HK-2 (cell line): ENCODE measurements around the gene OCSTAMP.

Experiments used
- DNase-seq: peaks from one replicate; pipeline ENCODE4 v3.0.0-alpha.2; 2018; ENCODE audit not compliant: unreplicated experiment

The OCSTAMP gene, protein sequence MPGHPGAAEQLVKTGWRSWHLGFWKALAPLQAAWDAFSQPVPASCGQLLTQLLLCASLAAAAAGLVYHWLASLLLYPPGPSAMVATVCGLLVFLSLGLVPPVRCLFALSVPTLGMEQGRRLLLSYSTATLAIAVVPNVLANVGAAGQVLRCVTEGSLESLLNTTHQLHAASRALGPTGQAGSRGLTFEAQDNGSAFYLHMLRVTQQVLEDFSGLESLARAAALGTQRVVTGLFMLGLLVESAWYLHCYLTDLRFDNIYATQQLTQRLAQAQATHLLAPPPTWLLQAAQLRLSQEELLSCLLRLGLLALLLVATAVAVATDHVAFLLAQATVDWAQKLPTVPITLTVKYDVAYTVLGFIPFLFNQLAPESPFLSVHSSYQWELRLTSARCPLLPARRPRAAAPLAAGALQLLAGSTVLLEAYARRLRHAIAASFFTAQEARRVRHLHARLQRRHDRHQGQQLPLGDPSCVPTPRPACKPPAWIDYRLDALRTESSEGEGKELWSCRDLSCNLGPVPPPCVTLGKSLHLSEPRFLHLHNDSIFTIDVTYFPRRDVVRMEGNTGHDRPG

DNA sequence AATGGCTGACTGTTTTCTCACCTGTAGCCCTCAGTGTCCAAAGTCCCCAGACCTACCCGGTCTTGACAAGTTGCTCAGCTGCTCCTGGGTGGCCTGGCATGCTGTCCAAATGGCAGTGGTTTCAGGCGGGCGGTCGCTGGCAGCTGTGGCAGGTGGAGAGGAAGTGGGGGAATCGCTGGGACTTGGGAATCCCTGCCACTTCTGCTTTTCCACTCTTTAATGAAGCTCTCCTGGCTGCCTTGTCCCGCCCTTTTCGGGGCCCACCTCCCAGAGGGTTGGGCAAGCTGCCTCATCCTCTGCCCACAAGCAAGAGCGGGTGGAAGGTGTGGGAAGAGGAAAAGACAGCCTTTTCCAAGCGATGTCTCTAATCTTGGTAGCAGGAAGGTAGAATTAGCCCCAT lies at the start of gene OCSTAMP:
Gene OCSTAMP (minus strand): TSS at position 194 of the 400 bp plus-strand sequence. CDS start 94 bp downstream, at position 100.
- DNase-seq: no peak

DNA sequence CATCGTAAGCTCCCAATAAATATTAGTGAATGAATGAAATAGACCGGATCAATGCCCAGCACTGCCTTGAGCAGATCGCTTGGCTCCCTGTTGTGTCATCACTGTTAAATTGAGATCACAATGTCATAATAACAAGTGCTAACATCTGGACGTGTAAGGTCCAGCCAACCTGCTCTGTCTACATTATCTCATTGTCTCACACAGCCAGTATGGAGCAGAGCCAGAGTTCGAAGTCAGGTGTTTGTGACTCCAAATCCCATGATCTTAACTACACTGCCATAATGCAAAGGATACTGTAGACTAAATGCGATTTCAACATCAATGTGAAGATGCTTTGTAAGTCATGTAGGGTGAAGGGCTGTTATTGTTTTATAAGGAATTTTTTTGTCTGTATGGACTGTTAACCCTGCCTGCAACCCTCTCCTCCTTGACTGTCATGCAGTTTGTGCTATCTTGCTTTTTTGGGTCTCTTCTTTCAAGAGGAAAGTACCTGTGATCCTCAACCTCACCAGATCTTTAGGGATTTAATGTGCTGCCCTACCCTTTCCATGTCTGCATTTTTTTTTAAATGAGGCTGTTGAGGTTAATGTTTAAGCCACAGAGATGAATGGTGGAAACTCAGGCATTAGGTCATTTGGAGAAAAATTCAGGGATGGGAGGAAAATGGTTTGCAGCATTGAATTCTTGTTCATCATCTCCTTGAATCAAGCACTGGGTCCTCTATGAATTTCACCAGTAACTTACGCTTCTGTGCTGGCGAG lies 49.0 kb upstream of the OCSTAMP start:
- DNase-seq: no peak

DNA sequence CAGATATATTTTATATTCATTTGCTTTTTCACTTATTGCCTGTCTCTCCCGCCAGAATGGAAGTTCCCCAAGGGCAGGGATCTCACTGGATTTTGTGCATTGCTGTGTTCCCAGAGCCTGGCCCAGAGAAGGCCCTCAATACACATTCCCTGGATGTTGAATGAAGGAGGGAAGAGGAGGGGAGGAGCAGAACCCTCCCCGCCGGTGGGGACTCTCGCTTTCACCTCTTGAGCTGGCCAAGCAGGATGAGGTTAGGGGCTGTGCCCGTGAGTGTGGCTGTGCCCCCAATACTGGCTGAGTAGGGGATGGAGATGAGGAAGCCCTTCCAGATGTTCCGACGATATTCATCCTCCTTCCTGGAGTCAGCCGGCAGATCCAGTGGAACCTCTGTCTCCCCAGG lies 45.5 kb upstream of the OCSTAMP start:
- DNase-seq: no peak

DNA sequence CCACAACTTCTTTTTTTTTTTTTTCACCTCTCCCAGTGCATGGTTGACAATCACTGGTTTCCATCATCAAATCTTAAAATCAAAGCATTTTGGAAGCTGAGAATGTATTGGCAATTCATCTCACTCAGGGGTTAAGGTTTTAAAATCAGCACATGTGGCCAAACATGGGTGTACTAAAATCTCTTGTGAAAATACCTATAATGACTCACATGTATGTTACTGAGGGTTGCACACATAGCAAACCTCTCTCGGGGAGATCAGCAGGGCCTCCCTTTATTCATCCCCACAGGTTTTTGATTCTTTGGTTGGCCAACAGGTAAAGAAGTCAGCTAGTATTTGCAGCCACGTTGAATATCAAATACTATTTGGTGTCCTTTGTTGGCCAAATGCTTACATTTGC lies 44.3 kb upstream of the OCSTAMP start:
- no peak for DNase-seq

DNA sequence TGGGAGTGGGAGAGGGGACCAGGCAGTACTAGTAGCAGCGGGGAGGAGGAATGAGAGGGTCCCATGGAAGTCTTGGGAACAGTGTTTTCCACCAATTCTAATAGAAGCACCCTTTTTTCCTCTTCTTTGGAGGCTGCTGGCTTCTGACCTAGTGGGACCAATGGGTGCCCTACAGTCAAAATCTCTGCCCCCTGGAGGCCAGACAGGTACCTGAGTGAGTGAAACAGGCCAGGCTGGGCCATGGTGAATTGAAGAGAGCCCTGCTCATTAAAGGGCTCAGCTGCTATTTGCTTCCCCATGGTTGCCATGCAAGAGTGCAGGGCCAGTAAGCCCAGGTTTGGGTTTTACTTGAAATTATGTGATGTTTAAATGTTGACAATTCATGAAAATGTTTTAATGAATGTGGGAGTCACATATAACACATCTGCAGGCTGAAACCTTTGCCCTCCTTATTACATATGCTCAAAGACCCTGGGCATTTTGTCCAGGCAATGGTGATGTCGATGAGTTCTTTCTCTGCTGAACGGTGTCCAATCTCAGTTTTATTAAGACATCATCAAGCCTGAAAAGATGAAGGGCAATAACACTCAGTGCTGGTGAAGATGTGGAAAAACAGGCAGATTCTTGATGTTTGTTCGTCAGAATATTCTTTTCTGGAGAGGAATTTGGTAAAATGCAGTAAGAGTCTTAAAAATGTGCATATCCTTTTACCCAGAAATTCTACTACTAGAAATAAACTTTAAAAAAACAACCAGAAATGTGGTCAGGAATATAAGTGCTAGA lies 42.3 kb upstream of the OCSTAMP start:
- no peak for DNase-seq

DNA sequence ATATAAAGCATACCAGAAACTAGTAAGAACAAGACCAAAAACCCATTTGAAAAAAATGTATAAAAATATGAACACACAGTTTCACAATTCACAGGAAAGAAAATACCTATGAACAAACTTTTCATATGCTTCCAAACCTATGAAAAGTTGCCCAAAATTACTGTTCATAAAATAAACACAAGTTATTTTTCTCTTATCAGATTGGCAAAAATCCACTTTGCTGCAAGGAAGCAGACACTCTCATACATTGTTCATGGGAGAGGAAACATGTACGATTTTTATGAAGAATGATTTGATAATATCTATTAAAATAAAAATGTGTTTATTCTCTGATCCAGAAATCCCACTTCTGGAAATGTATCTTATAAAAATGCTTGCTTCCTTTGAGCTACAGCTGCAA lies 40.0 kb upstream of the OCSTAMP start:
- no peak for DNase-seq

DNA sequence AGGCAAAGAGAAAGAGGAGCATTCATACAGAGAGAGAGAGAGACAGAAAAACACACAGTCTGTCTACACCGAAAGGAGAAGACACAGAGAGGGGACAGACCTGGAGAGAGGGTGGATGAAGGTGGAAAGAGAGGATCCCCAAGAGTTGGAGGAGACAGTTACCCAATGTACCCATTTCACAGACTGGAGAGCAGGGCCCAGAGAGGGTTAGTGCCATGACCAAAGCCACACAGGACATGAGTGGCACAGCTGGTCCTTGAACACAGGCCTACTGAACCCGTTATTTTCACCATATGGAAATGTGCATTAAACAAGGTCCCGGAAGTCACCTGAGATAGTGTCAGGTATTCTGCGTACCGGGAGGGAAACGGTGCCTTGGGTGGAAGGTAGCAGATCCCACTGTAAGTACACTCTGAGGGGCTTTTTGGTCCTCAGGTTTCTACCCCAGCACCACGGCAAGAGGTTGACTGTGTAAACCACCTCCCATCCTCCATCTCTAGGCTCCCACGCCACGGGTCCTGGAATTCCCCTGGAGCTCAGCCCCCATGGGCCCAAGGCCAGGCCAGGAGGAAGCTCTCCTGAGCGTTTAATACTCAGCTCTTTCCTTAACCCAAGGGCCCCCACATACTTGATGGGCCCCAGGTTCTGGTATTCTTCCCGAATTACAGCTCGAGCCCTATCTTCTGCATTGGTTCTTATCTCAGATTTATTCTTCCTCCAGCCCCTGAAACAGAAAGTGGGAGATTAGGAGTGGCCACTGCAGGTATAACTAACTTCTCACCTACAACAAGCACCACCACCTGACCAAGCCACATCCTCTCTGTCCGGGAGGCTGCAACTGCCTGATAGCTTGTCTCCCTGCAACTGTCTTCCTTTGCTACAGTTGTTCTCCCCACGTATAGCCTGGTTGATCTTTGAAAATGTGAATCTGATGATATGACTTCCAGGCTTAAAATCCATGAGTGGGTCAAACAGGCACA lies 38.4 kb upstream of the OCSTAMP start:
- no peak for DNase-seq

DNA sequence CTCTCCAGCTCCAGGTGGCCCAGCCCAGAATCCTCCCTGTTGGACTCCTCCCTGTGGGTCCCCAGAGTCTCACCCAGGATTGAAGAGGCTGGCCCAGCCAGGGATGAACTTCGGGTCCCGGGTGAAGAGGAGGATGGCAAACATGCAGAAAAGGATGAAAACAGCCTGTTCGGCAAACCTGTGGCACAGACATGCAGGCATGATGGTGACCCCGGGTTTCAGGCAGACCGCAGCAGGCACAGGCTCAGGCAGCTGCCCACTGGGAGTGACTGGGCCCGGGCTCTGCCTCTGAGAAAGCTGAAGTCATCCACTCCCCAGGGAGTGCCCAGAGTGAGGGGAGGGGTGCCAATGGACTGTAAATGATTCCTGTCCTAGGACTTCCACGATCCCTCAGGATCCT lies 37.5 kb upstream of the OCSTAMP start:
- no peak for DNase-seq

DNA sequence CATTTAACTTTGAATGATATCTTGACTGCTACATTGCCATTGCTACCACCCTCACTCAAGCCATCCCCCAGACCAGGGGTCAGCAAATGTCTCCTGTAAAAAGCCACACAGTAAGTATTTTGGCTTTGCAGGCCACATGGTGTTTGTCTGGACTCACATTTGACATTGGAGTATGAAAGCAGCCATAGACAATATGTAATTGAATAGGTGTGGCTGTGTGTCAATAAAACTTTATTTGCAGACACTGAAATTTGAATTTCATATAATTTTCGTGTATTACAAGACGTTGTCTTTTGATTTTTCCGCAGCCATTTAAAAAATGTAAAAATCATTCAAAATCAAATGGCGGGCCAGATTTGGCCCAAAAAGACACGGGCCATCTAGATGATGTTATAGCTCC lies 36.3 kb upstream of the OCSTAMP start:
- DNase-seq: no peak

DNA sequence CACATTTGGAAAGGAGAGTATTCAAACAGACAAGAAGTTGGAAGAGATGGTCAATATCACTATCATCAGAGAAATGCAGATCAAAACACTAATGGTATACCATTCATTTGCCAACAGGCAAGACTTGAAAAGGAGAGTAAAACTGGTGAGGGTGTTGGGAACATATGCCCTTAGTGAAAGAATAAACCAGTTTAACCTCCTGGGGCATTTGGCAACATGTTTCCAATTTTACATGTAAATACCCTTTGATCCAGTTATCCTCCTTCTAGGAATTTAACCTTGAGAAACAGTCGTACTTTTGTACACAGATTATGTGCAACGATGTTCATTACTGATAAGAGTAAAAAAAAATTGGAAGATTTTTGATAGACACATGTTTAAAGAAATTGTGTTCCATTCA lies 34.1 kb upstream of the OCSTAMP start:
- no peak for DNase-seq

DNA sequence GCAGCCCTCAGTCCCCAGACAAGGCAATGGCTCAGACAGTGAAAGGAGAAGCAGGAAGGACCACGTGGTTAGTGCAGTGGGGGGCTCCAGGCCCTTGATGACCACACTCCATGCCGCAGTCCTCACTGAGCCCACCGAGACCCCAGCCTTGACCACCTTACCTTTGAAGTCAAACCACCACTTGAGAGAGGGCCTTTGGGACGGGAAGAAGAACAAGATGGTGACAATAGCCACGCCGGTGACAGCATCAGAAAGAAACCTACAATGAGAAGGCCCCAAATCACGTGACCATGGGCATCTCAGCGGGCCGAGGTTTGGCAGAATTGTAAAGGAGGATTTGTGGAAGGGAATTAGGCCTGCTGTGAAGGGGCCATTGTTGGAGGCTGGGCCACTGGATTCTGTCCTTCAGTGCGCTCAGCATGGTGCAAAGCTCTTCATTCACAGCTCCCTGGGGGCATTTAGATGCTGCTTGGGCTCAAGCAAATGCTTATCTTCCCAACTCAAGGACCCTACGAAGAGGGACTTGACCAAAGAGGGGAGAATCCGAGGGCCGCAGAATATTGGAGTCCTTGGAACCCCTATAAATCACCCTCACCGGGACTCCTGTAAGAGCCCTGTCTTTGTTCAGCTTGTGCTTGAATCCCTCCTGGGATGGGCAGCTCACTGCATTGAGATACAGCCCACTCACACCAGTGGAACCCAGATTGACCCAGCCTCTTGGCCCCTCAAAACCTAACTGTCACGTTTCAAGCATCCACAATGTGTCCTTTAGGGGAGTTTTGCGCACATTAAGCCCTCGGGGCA lies 33.2 kb upstream of the OCSTAMP start:
- DNase-seq: no peak

DNA sequence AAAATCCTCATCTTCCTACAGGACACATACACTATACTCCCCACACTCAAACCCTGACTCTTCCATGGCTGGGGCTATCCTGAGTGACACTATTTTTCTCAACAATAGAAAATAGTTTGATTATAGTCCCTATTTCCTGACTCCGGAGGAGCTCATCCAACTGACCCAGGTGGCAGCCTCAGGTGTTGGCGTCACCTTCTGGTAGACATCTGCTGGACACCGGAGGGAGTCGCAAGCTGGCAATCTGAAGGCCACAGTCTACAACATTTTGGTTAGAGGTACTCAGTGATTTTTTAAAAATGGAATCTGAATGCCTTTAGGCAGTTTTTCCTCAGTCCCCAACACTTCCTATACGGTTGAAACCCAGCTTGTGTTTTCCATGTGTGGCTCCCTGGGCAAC lies 32.2 kb upstream of the OCSTAMP start:
- DNase-seq: no peak

DNA sequence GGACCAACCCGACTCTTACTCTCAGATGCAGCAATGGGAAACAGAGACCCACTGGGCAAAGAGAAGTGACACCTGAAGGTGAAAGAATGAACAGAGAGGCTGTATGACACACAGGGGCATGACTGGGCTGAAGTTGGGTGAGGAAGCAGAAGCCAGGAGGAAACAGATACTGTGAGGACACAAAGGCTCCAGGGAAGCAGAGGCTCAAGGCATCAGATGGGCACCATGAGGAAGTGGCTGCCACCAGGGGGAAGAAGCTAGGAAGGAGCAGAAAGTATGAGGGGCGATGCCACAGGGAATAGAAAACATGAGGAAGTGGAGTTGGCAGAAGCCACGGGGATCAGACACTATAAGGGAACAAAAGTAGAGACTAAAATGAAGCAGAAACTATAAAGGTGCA lies 30.9 kb upstream of the OCSTAMP start:
- no peak for DNase-seq

DNA sequence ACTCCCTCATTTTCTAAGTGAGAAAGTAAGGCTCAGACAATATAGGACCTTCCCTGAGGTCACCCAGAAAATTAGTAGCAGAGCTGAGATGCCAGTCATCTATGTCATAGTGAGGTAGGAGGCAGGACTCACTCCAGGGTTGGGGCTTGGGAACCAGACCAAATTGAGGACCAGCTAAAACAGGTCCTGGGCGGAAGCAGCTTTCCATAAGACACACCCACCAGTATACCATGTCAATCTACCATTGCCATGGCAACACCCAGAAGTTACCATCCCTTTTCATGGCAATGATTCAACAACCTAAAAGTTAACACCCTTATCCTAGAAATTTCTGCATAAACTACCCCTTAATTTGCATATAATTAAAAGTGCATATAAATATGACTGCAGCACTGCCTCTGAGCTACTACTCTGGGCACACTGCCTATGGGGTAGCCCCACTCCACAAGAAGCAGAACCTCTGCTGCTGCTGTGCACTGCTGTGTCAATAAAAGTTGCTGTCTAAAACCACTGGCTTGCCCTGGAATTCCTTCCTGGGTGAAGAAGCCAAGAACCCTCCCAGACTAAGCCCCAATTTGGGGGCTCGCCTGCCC lies 30.3 kb upstream of the OCSTAMP start:
- DNase-seq: no peak

DNA sequence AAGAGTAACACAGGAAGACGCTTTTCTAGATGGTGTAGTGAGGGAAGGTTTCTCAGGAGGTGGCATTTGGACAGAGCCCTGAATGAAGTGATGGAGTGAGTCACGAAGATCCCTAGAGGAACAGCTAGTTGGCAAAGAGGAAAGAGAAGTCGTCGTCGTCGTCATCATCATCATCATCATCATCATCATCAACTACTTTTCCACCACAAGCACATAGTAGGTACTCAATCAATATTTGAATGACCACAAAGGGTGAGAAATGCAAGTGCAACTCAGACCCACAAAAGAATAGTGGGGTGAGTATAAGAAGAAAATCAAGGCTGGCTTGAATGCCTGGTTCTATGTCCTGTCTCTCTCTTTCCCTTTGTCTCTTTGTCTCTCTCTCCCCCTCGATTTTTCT lies 28.3 kb upstream of the OCSTAMP start:
- no peak for DNase-seq

DNA sequence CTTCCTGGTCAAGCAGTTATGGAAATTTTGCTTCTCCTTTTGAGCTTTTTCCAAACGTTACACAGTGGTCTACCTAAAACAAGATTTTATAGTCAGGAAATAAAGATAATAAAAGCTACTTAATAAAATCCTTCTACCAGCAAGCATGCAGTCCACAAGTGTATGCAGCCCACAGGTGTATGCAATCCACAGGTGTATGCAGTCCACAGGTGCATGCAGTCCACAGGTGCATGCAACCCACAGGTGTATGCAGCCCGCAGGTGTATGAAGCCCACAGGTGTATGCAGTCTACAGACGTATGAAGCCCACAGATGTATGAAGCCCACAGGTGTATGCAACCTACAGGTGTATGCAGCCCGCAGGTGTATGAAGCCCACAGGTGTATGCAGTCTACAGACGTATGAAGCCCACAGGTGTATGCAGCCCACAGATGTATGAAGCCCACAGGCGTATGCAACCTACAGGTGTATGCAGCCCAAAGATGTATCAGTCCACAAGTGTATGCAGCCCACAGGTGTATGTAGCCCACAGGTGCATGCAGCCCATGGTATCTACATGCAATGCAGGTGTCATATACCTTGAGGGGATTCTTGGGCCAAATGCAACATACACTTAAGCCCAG lies 26.4 kb upstream of the OCSTAMP start:
- no peak for DNase-seq

DNA sequence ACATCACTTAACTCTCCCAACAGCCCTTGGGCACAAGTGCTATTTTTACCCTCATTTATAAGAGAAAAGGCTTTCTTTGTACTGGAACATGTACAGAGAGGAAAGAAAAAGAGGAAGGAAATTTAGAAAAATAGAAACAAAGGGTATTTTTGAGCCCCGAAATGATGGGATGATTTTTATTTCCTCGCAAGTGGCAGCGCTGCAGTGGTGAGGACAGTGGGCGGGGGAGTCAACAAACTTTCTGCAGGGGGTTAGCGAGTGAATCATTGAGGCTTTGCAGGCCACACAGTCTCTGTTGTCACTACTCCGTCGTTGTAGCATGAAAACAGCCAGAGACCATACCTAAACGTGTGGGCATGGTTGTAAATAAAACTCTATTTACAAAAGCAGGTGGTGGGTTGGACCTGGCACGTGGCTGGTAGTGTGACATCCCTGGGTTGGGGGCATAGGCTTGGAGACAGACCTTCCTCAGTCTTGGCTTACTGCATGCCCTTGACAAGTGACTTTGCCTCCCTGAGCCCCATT lies 25.5 kb upstream of the OCSTAMP start:
- DNase-seq: no peak

DNA sequence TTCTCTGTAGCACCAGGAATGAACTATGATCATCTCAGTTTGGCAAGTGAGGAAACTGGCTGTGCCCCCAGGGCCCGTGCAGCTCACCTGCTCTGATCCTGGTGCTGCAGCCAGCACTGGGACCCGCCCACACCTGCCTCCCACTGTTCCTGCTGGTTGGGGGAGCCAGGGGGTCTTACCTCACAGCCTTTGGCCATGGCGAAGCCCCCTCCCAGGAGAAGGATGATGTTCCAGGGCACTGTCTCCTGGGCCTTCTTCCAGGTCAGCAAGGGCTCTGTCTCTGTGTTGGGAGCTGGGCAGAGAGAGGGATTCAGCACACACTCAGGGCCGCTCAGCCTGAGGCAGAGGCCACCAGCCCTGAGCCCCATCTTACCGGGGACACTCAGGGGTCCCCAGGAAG lies 24.9 kb upstream of the OCSTAMP start:
- DNase-seq: no peak
